Osteoblast (primary cell): Measurements from ENCODE around the gene KRT80. TPM values are rescaled to one million over a fixed set of nuclear protein-coding genes. Genes with fewer than 3 reads are reported as not detected.

Experiments used
- DNase-seq: peaks from one replicate; pipeline ENCODE4 v3.0.0; 2011; ENCODE audit warnings: low spot score, mixed read lengths; ENCODE audit not compliant: insufficient read length; ENCODE audit errors: missing footprints
- H2AFZ ChIP-seq: 2 replicates; pipeline ENCODE4 v1.6.0; 2011; ENCODE audit warnings: mild to moderate bottlenecking, low read length
- H3K27ac ChIP-seq: 2 replicates; pipeline ENCODE4 v1.5.1; 2011; ENCODE audit warnings: mild to moderate bottlenecking, low read depth, low read length, moderate library complexity
- H3K27me3 ChIP-seq: 2 replicates; pipeline ENCODE4 v1.6.0; 2012; ENCODE audit warnings: mild to moderate bottlenecking, control low read depth, inconsistent platforms, low read length, moderate library complexity; ENCODE audit not compliant: insufficient read depth
- H3K36me3 ChIP-seq: 2 replicates; pipeline ENCODE4 v1.5.1; 2011; ENCODE audit warnings: mild to moderate bottlenecking, low read length, control low read depth, moderate library complexity; ENCODE audit not compliant: insufficient read depth
- H3K4me1 ChIP-seq: 2 replicates; pipeline ENCODE4 v1.5.1; 2011; ENCODE audit warnings: mild to moderate bottlenecking, low read length, control low read depth, moderate library complexity; ENCODE audit not compliant: insufficient read depth
- H3K4me2 ChIP-seq: 2 replicates; pipeline ENCODE4 v1.6.0; 2011; ENCODE audit warnings: mild to moderate bottlenecking, low read length; ENCODE audit not compliant: insufficient read depth
- H3K4me3 ChIP-seq: fragments of 200-600 bp; sonication (generic); 3 replicates; pipeline ENCODE4 v1.5.1; 2012; ENCODE audit warnings: mild to moderate bottlenecking, low read length, inconsistent platforms; ENCODE audit not compliant: insufficient read depth
- H3K79me2 ChIP-seq: 2 replicates; pipeline ENCODE4 v1.6.0; 2012; ENCODE audit warnings: mild to moderate bottlenecking, low read length, control low read depth, inconsistent platforms; ENCODE audit not compliant: insufficient read depth
- H3K9me3 ChIP-seq: 2 replicates; pipeline ENCODE4 v1.5.1; 2011; ENCODE audit warnings: low read depth, low read length, control low read depth
- H4K20me1 ChIP-seq: 2 replicates; pipeline ENCODE4 v1.6.0; 2012; ENCODE audit warnings: mild to moderate bottlenecking, low read length, control low read depth; ENCODE audit not compliant: insufficient read depth
- total RNA-seq: library from RNA; depleted of rRNA; stranded (reverse); fragments of >200 nt; gene quantifications from 2 replicates; pipeline ENCODE4 v1.2.3, GENCODE V29; 2012
- TF ChIP-seq, protein P1 (sequence below): IDR thresholded peaks from 2 replicates; pipeline ENCODE4 v1.5.1; 2011; ENCODE audit warnings: mild to moderate bottlenecking, low read depth, low read length, moderate library complexity; ENCODE audit errors: extremely low read depth

The KRT80 gene
- total RNA-seq, 1 donor, result 0.72 TPM

DNA sequence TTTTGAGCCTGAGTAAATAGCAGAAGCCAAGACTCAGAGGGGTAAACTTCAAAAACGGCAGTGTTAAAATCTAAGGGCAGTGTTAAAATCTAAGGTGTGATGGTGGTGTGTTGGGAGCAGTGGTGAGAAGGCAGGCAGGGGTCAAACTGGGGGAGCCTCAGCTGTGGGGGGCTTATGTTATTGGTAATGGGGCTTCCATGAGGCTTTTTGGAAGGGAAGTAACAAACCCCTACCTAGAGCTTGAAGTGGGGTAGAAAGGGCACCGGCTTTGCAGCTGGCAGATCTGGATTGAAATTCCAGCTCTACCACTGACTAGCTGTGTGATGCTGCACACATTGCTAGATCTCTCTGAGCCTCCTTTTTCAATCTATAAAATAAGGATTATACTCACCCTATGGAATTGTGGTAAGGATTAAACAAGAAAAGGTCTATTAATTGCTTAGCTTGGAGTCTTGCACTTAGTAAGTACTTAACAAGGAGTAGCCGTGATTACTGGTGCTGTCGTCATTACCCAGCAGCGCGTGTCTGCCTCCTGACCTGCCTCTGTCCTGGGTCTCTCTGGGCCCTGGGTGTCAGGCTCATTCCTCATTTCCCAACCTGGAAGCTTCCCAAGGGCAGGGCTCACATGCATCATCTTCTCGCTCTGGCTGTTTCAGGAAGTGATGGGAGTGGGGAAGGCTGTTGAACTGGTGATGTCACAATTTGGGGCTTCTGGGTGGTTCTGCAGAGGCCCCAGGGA is 18.5 kb upstream of the KRT80 start:
- Histone ChIP-seq H3K9me3 (no peaks in the 10 kb centered on the region), H3K4me3 (no peak overlapping the region), H4K20me1 (no peaks in the 10 kb centered on the region), H3K4me1 (peaks cover 34% of the 10 kb centered on the region), H2AFZ (no peak overlapping the region), H3K79me2 (no peaks in the 10 kb centered on the region), H3K4me2 (no peak overlapping the region), H3K27me3 (no peaks in the 10 kb centered on the region), H3K27ac (peak overlapping the region; percentile 53), H3K36me3 (no peaks in the 10 kb centered on the region)
- TF ChIP-seq, protein P1, sequence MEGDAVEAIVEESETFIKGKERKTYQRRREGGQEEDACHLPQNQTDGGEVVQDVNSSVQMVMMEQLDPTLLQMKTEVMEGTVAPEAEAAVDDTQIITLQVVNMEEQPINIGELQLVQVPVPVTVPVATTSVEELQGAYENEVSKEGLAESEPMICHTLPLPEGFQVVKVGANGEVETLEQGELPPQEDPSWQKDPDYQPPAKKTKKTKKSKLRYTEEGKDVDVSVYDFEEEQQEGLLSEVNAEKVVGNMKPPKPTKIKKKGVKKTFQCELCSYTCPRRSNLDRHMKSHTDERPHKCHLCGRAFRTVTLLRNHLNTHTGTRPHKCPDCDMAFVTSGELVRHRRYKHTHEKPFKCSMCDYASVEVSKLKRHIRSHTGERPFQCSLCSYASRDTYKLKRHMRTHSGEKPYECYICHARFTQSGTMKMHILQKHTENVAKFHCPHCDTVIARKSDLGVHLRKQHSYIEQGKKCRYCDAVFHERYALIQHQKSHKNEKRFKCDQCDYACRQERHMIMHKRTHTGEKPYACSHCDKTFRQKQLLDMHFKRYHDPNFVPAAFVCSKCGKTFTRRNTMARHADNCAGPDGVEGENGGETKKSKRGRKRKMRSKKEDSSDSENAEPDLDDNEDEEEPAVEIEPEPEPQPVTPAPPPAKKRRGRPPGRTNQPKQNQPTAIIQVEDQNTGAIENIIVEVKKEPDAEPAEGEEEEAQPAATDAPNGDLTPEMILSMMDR, result no peak
- peak; percentile 92 for DNase-seq

DNA sequence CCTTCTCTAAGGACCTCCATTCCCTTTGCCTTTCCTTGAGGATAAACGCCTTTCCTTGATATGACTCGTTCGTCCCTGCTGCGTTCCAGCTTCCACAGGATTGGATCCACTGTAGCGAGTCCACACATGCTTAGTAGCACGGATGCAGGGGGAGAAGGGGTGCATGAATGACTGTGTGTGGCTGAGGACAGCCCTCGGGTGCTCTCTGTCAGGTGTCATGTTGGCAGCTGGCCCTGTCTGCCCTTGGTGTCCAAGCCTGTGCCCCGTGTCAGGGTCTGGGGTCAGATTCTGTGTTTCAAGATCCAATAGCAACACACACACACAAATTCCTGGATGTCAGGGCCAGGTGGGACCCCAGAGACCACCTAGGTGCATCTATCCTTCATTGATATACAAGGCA is 17.5 kb upstream of the KRT80 start:
- Histone ChIP-seq H3K4me1 (peaks cover 41% of the 10 kb centered on the region), H3K36me3 (no peaks in the 10 kb centered on the region), H2AFZ (no peak overlapping the region), H3K27ac (no peak overlapping the region), H3K4me3 (no peak overlapping the region), H3K4me2 (no peak overlapping the region), H3K79me2 (no peaks in the 10 kb centered on the region), H3K9me3 (no peaks in the 10 kb centered on the region), H4K20me1 (no peaks in the 10 kb centered on the region), H3K27me3 (no peaks in the 10 kb centered on the region)
- no peak for DNase-seq
- TF ChIP-seq, protein P1, result no peak

DNA sequence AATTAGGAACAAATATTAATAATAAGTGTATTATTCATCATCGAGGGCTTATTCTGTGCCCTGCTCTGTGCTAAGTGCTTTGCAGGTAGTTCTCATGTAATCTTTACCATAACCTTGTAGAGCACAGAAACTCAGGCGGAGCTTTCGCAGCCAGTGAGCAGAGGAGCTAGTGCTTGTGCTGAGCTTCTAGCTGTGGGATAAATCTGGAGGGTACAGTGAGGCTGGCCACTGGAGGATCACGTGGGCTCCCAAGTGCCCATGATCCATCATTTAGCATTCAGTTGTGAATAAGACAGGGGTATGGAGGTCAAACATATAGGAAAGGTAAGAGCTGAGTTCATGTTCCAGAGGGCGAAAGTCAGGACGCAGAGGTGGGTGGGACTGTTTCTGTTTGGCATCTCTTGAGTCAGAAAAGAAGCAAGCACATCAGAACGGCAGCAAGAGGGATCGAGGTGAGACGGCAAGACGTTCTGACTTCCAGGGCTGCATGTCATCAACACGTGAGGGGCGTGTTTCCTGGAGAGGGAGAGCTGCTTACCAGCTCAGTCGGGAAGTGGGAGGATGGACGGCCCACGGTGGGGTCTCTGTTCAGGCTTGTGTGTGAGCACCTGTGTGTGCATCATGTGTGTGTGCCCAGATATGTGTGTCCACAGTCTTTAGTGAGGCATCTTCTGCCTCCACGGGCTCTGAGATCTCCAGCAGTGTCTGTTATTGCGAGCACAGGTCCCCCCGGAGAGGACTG is 16.8 kb upstream of the KRT80 start:
- Histone ChIP-seq H3K4me3 (no peak overlapping the region), H3K27ac (no peak overlapping the region), H3K27me3 (no peaks in the 10 kb centered on the region), H3K4me2 (no peak overlapping the region), H3K9me3 (no peaks in the 10 kb centered on the region), H3K79me2 (no peaks in the 10 kb centered on the region), H2AFZ (no peak overlapping the region), H4K20me1 (no peaks in the 10 kb centered on the region), H3K36me3 (no peaks in the 10 kb centered on the region), H3K4me1 (peaks cover 48% of the 10 kb centered on the region)
- peak; percentile 61 for DNase-seq
- TF ChIP-seq, protein P1, result no peak

DNA sequence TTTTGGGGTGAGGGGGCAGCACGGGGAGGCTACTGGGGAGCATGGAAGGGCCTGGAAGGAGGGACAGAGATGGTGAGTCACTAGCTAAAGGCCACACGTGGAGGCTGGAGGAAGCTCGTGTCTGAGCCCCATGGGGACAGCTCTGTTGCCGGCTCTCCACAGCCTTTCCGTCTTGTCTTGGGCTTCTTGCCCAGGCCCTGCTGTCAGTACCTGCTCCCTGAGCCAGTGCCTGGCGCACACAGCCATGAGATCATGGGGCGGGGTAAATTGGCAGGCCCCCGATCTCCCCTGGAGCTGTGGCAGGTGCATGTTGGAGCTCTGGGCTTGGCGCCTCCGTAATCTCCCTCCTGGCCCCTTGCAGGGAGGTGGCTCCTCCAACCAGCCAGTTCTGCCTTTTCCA is 16.1 kb upstream of the KRT80 start:
- Histone ChIP-seq H3K9me3 (no peaks in the 10 kb centered on the region), H3K27me3 (no peaks in the 10 kb centered on the region), H3K36me3 (no peaks in the 10 kb centered on the region), H4K20me1 (no peaks in the 10 kb centered on the region), H3K4me3 (no peak overlapping the region), H2AFZ (no peak overlapping the region), H3K4me2 (no peak overlapping the region), H3K4me1 (peaks cover 55% of the 10 kb centered on the region), H3K27ac (no peak overlapping the region), H3K79me2 (no peaks in the 10 kb centered on the region)
- TF ChIP-seq, protein P1, result no peak
- peak; percentile 93 for DNase-seq
